Smooth muscle cell (in vitro differentiated cells): Measurements from ENCODE around the gene TLN1. TPM values are rescaled to one million over a fixed set of nuclear protein-coding genes. Genes with fewer than 3 reads are reported as not detected.

Experiments
- DNase-seq: peaks from one replicate; lab custom pipeline; 2025; ENCODE audit not compliant: unreplicated experiment; lab: John Stamatoyannopoulos, UW
- H2AFZ ChIP-seq: fragments of 200-600 bp; sonication (generic); 2 replicates; pipeline ENCODE4 v1.6.0; 2016; ENCODE audit warnings: antibody characterized with exemption, low read depth, mild to moderate bottlenecking
- H3F3A ChIP-seq: fragments of 200-600 bp; sonication (generic); 2 replicates; pipeline ENCODE4 v1.6.0; 2017; ENCODE audit warnings: antibody characterized with exemption, low read depth
- H3K27ac ChIP-seq: fragments of 200-600 bp; sonication (generic); 2 replicates; pipeline ENCODE4 v1.5.1; 2016; ENCODE audit warnings: low read depth, mild to moderate bottlenecking
- H3K27me3 ChIP-seq: fragments of 200-600 bp; sonication (generic); 2 replicates; pipeline ENCODE4 v1.6.1; 2016; ENCODE audit warnings: low read depth, mild to moderate bottlenecking
- H3K36me3 ChIP-seq: fragments of 200-600 bp; sonication (generic); 2 replicates; pipeline ENCODE4 v1.5.1; 2016; ENCODE audit warnings: low read depth
- H3K4me1 ChIP-seq: fragments of 200-600 bp; sonication (generic); 2 replicates; pipeline ENCODE4 v1.5.1; 2016; ENCODE audit warnings: low read depth
- H3K4me2 ChIP-seq: fragments of 200-600 bp; sonication (generic); 2 replicates; pipeline ENCODE4 v1.6.0; 2016; ENCODE audit warnings: mild to moderate bottlenecking
- H3K4me3 ChIP-seq: fragments of 200-600 bp; sonication (generic); 2 replicates; pipeline ENCODE4 v1.5.1; 2016; ENCODE audit warnings: mild to moderate bottlenecking
- H3K79me2 ChIP-seq: fragments of 200-600 bp; sonication (generic); 2 replicates; pipeline ENCODE4 v1.6.0; 2016; ENCODE audit warnings: low read depth, mild to moderate bottlenecking
- H3K9ac ChIP-seq: fragments of 200-600 bp; sonication (generic); 2 replicates; pipeline ENCODE4 v1.6.0; 2016; ENCODE audit warnings: low read depth
- H3K9me3 ChIP-seq: fragments of 200-600 bp; sonication (generic); replicated peaks from 2 replicates; pipeline ENCODE4 v1.5.1; 2016; ENCODE audit warnings: low read depth
- H4K20me1 ChIP-seq: fragments of 200-600 bp; sonication (generic); 2 replicates; pipeline ENCODE4 v1.6.0; 2016; ENCODE audit warnings: low read depth
- WGBS: methylation state at CpG from one replicate; pipeline ENCODE4 v1.1.7; 2016; ENCODE audit warnings: low lambda C conversion rate; 5-methylcytosine and 5-hydroxymethylcytosine counted together
- polyA plus RNA-seq: library from polyadenylated mRNA; unstranded; fragments of >200 nt; fragmentation: Nextera tagmentation; extraction: Ambion mirVana; gene quantifications from 2 replicates; pipeline ENCODE4 v1.2.1, GENCODE V29; 2016
- total RNA-seq: library from RNA; depleted of rRNA; stranded (reverse); fragments of >200 nt; gene quantifications from 2 replicates; pipeline ENCODE4 v1.2.3, GENCODE V29; 2014
- TF ChIP-seq, protein P1 (sequence below): fragments of 200-600 bp; sonication (generic); IDR thresholded peaks from 2 replicates; pipeline ENCODE4 v1.5.1; 2017; ENCODE audit warnings: borderline replicate concordance, mild to moderate bottlenecking, antibody characterized with exemption; ENCODE audit not compliant: insufficient read depth, poor library complexity, severe bottlenecking

The TLN1 gene
- total and polyA plus RNA-seq, 2 experiments from 2014 or later, result 130 to 145 TPM

DNA sequence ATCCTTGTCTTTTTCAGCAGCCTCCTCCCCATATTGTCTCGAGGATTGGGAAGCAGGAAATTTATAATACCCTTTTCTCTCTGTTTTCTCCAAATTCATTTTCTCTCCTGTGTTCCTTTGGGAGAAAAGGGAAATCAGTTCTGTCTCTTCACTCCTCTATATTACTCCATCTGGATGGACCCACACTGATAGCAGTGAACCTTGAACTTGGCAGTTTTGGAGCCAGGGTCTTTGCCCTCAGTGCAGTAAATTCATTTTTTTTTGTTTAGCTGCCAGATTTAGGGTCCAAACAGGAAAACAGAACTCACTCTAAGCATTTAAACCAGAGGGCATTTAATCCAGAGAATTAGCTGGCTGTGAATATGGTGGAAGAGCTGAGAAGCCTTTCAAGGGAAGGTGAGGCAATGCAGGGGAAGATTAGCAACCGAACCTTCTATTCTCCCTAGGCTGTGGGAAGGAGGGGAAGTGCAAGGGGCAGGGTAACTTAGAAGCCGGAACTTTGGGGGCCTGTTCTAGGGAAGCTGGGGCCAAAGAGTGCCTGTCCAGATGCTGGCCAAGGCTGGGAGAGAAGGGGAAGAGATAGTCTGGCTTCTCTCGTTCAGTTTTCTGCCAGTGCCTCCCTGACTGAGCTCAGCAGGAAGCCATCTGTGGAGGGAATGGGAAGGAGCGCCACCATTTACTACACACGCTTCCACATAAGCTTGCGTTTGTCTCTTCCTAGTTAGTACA lies 43.1 kb upstream of the TLN1 start:
- H3K4me1 ChIP-seq, result peaks cover 12% of the 10 kb centered on the region
- no peak overlapping the region for H3K27ac ChIP-seq
- H4K20me1 ChIP-seq, result no peaks in the 10 kb centered on the region
- H3K4me2 ChIP-seq, result no peak overlapping the region
- WGBS, result 70% methylated on average over 7 of the region's 7 CpGs
- H3K27me3 ChIP-seq, result peaks cover 16% of the 10 kb centered on the region
- no peaks in the 10 kb centered on the region for H3K36me3 ChIP-seq
- no peaks in the 10 kb centered on the region for H3K79me2 ChIP-seq
- TF ChIP-seq, protein P1, sequence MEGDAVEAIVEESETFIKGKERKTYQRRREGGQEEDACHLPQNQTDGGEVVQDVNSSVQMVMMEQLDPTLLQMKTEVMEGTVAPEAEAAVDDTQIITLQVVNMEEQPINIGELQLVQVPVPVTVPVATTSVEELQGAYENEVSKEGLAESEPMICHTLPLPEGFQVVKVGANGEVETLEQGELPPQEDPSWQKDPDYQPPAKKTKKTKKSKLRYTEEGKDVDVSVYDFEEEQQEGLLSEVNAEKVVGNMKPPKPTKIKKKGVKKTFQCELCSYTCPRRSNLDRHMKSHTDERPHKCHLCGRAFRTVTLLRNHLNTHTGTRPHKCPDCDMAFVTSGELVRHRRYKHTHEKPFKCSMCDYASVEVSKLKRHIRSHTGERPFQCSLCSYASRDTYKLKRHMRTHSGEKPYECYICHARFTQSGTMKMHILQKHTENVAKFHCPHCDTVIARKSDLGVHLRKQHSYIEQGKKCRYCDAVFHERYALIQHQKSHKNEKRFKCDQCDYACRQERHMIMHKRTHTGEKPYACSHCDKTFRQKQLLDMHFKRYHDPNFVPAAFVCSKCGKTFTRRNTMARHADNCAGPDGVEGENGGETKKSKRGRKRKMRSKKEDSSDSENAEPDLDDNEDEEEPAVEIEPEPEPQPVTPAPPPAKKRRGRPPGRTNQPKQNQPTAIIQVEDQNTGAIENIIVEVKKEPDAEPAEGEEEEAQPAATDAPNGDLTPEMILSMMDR, result no peak
- H3K4me3 ChIP-seq, result no peak overlapping the region
- no peak for DNase-seq
- no peaks in the 10 kb centered on the region for H3K9me3 ChIP-seq
- no peaks in the 10 kb centered on the region for H3F3A ChIP-seq
- no peak overlapping the region for H3K9ac ChIP-seq
- no peak overlapping the region for H2AFZ ChIP-seq

DNA sequence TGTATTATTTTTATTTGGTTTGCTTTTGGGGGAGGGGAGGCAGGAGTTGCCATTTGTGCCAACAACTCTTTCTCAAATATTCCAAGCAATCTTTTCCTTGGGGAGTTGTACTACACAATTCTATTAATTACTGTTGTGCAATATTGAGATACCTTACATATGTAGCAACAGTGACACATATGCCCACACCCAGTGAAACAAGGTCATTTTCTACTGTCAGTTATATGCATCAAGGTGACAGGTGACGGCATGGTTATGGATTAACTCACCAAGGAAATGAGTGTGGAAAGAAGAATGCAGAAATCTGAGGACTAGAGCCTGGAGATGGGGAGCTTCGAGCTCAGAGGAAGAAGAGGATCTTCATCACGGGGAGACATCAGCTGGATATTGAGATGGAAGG lies 39.9 kb upstream of the TLN1 start:
- no peaks in the 10 kb centered on the region for H3K79me2 ChIP-seq
- H3K36me3 ChIP-seq, result no peaks in the 10 kb centered on the region
- no peak overlapping the region for H3K27ac ChIP-seq
- no peaks in the 10 kb centered on the region for H3F3A ChIP-seq
- WGBS, result 85% methylated on average over 3 of the region's 3 CpGs
- no peak for DNase-seq
- H2AFZ ChIP-seq, result no peak overlapping the region
- H3K4me1 ChIP-seq, result peaks cover 12% of the 10 kb centered on the region
- no peak overlapping the region for H3K4me2 ChIP-seq
- no peak overlapping the region for H3K9ac ChIP-seq
- TF ChIP-seq, protein P1, result no peak
- H3K27me3 ChIP-seq, result no peaks in the 10 kb centered on the region
- H3K4me3 ChIP-seq, result no peak overlapping the region
- H3K9me3 ChIP-seq, result no peaks in the 10 kb centered on the region
- H4K20me1 ChIP-seq, result no peaks in the 10 kb centered on the region

DNA sequence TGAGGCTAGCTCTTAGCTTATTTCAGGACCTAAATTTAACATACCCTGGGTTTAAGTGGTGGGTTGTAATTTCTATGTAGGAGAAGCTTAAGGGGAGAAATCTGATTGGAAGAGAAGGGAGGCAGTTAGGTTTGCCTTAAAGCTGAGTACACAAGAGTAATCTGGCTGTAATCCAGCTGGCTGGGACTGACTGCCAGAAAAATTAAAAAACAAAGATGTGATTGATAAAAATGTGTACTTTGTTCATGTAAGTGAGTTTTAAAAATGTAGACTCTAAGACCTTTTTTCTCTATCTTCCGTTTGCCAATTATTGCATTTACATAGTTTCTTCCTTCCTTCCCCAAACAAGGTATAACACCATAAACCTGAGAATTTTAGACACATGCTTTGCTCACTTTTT lies 39.5 kb upstream of the TLN1 start:
- no peak overlapping the region for H3K4me2 ChIP-seq
- peaks cover 12% of the 10 kb centered on the region for H3K4me1 ChIP-seq
- H3K27me3 ChIP-seq, result no peaks in the 10 kb centered on the region
- no peaks in the 10 kb centered on the region for H3K9me3 ChIP-seq
- no peak for DNase-seq
- no peak overlapping the region for H3K4me3 ChIP-seq
- H3K79me2 ChIP-seq, result no peaks in the 10 kb centered on the region
- H3K9ac ChIP-seq, result no peak overlapping the region
- no peak overlapping the region for H2AFZ ChIP-seq
- H3K27ac ChIP-seq, result no peak overlapping the region
- 93% methylated on average over 1 of the region's 1 CpG for WGBS
- H4K20me1 ChIP-seq, result no peaks in the 10 kb centered on the region
- no peaks in the 10 kb centered on the region for H3F3A ChIP-seq
- TF ChIP-seq, protein P1, result no peak
- H3K36me3 ChIP-seq, result no peaks in the 10 kb centered on the region

DNA sequence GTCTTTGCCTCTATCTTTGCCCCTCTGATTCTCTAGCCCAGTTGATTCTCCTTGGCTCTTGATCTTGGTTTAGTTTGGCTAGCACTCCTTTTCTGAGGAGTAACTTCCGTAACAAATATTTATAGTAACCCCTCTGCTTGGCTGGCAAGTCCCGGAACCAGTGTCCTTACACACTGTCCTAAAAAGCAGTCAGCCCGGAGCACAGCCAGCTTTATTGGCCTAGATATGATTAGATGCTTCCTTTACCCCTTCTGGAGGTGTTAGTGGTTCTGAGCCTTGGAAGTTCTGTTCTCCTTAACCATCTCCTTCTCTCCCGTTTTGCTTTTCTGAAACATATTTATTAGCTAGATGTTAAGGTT lies 39.1 kb upstream of the TLN1 start:
- Histone ChIP-seq H3K9ac (no peak overlapping the region), H3K4me1 (peaks cover 11% of the 10 kb centered on the region), H3K9me3 (no peaks in the 10 kb centered on the region), H3K27ac (no peak overlapping the region), H3K36me3 (no peaks in the 10 kb centered on the region), H4K20me1 (no peaks in the 10 kb centered on the region), H3K27me3 (no peaks in the 10 kb centered on the region), H2AFZ (no peak overlapping the region), H3K4me3 (no peak overlapping the region), H3K79me2 (no peaks in the 10 kb centered on the region), H3F3A (no peaks in the 10 kb centered on the region), H3K4me2 (no peak overlapping the region)
- no peak for DNase-seq
- TF ChIP-seq, protein P1, result no peak
- 67% methylated on average over 4 of the region's 4 CpGs for WGBS
